ENCODE data around the gene DLL4.

DLL4 gene

GRCh38 chr15:40928821-40929659 lies at the start of gene DLL4:
Gene DLL4 (plus strand): TSS chr15:40929340. CDS start chr15:40929669, 329 bp downstream.
- peak; percentile 87 for DNase-seq

GRCh38 chr15:40879609-40880008 lies 49.5 kb upstream of the DLL4 start:
- no peak for DNase-seq

- DNase-seq: no peak
Observed at GRCh38 chr15:40881351-40881750, 47.8 kb upstream of the DLL4 start.

GRCh38 chr15:40886586-40886985 lies 42.6 kb upstream of the DLL4 start:
- no peak for DNase-seq

- no peak for DNase-seq
Observed at GRCh38 chr15:40889112-40889511, 40.0 kb upstream of the DLL4 start.

- no peak for DNase-seq
Observed at GRCh38 chr15:40891138-40891537, 38.0 kb upstream of the DLL4 start.

GRCh38 chr15:40891810-40892446 lies 37.2 kb upstream of the DLL4 start:
- peak; percentile 72 for DNase-seq

GRCh38 chr15:40892447-40893012 lies 36.6 kb upstream of the DLL4 start:
- no peak for DNase-seq

GRCh38 chr15:40893019-40893670 lies 36.0 kb upstream of the DLL4 start:
- DNase-seq: no peak

- peak; percentile 96 for DNase-seq
Observed at GRCh38 chr15:40893733-40894680, 35.1 kb upstream of the DLL4 start, which contains the start of gene VPS18. Gene VPS18 (plus strand): TSS chr15:40894450. CDS start chr15:40894769, 319 bp downstream.

- DNase-seq: peak; percentile 76
Observed at GRCh38 chr15:40894681-40895448, 34.3 kb upstream of the DLL4 start.

GRCh38 chr15:40899536-40900207 lies 29.5 kb upstream of the DLL4 start:
- DNase-seq: no peak

- no peak for DNase-seq
Observed at GRCh38 chr15:40900256-40901052, 28.7 kb upstream of the DLL4 start.

- no peak for DNase-seq
Observed at GRCh38 chr15:40901053-40901443, 28.1 kb upstream of the DLL4 start.

GRCh38 chr15:40902605-40903561 lies 26.3 kb upstream of the DLL4 start:
- DNase-seq: no peak

- no peak for DNase-seq
Observed at GRCh38 chr15:40904552-40905201, 24.5 kb upstream of the DLL4 start.

- peak; percentile 90 for DNase-seq
Observed at GRCh38 chr15:40906091-40906990, 22.8 kb upstream of the DLL4 start.
